Activated CD8-positive, alpha-beta memory T cell treated with anti-CD3 and anti-CD28 coated beads, Interleukin-2, amount 10 ng/mL, durations not matched to agents 7 days and 5 days (primary cell): Measurements from ENCODE around the gene PEX11B. TPM values are rescaled to one million over a fixed set of nuclear protein-coding genes. Genes with fewer than 3 reads are reported as not detected.

Source experiments
- ATAC-seq: fragments of 150-1000 bp; cut with Tn5 transposase; one replicate; pipeline ENCODE4 v1.10.0; 2021; ENCODE audit warnings: moderate library complexity
- CTCF ChIA-PET: fragments of 350-600 bp; sonication (Branson Sonifier 250); formaldehyde crosslinking; loops from one replicate; lab custom pipeline; 2021; ENCODE audit warnings: antibody characterized with exemption; lab: Charles Lee
- DNase-seq: peaks from one replicate; pipeline ENCODE4 v3.0.0-alpha.2; 2020
- H3K27ac Mint-ChIP-seq: one replicate; pipeline ENCODE4 v1.8.0; 2021; ENCODE audit warnings: mild to moderate bottlenecking, mixed read lengths
- H3K27me3 Mint-ChIP-seq: one replicate; pipeline ENCODE4 v1.8.0; 2021; ENCODE audit warnings: mixed read lengths
- H3K36me3 Mint-ChIP-seq: one replicate; pipeline ENCODE4 v1.8.0; 2021; ENCODE audit warnings: mild to moderate bottlenecking, mixed read lengths
- H3K4me1 Mint-ChIP-seq: one replicate; pipeline ENCODE4 v1.8.0; 2021; ENCODE audit warnings: mixed read lengths
- H3K4me3 Mint-ChIP-seq: one replicate; pipeline ENCODE4 v1.8.0; 2021; ENCODE audit warnings: mild to moderate bottlenecking, moderate library complexity, mixed read lengths
- H3K9me3 Mint-ChIP-seq: one replicate; pipeline ENCODE4 v1.8.0; 2022; ENCODE audit warnings: low read depth, mixed read lengths
- total RNA-seq, 2 experiments: library from RNA; stranded (reverse); gene quantifications; one replicate each; pipeline ENCODE4 v1.2.3, GENCODE V29; 2021

Gene PEX11B
- 10 to 100 TPM; 27.3 to 36.2 TPM for total RNA-seq

- Mint-ChIP-seq H3K4me1 (peaks cover 42% of the 10 kb centered on the region), H3K4me3 (peak within 1 kb of the TSS; percentile 91)
These were observed at the start of gene PEX11B for GRCh38 chr1:145918144-145918991. Gene PEX11B (minus strand): TSS chr1:145918717. CDS start chr1:145918688, 29 bp downstream.

GRCh38 chr1:145967288-145967687 is 48.8 kb upstream of the PEX11B start:
- H3K9me3 Mint-ChIP-seq = peaks cover 2% of the 10 kb centered on the region
- H3K4me1 Mint-ChIP-seq = peaks cover 30% of the 10 kb centered on the region
- no peak overlapping the region for H3K4me3 Mint-ChIP-seq
- ATAC-seq (no peak), DNase-seq (no peak)
- H3K36me3 Mint-ChIP-seq = peaks cover 16% of the 10 kb centered on the region
- CTCF ChIA-PET = interaction anchor here (1.6 to 9.4 kb wide), 4 partner anchors 12 to 122 kb away, joined by 4 to 95 read pairs (median 30); partner anchors contain the start of gene NUDT17
- no peak overlapping the region for H3K27ac Mint-ChIP-seq
- no peaks in the 10 kb centered on the region for H3K27me3 Mint-ChIP-seq

More at GRCh38 chr1:145918144-145918991, at the start of gene PEX11B:
- H3K9me3 Mint-ChIP-seq = no peaks in the 10 kb centered on the region
- CTCF ChIA-PET = interaction anchor here (1.0 to 14.6 kb wide), 8 partner anchors 9 to 71 kb away, joined by 3 to 184 read pairs (median 7); partner anchors contain the start of genes ITGA10, LIX1L, NUDT17 and PIAS3
- peaks cover 25% of the 10 kb centered on the region for H3K36me3 Mint-ChIP-seq
- peak; percentile 93 for ATAC-seq
- peak within 1 kb of the TSS; percentile 95 for H3K27ac Mint-ChIP-seq
- no peaks in the 10 kb centered on the region for H3K27me3 Mint-ChIP-seq
- peak; percentile 94 for DNase-seq

- no peaks in the 10 kb centered on the region for H3K27me3 Mint-ChIP-seq
- H3K36me3 Mint-ChIP-seq = peaks cover 13% of the 10 kb centered on the region
- H3K27ac Mint-ChIP-seq = peak overlapping the region; percentile 91
- H3K9me3 Mint-ChIP-seq = peaks cover 2% of the 10 kb centered on the region
- DNase-seq (no peak), ATAC-seq (no peak)
- peak overlapping the region; percentile 86 for H3K4me3 Mint-ChIP-seq
- peaks cover 45% of the 10 kb centered on the region for H3K4me1 Mint-ChIP-seq
- CTCF ChIA-PET = interaction anchor here (0.9 to 9.4 kb wide), 8 partner anchors 14 to 120 kb away, joined by 3 to 95 read pairs (median 8); partner anchors contain the start of genes NUDT17 and RBM8A
These were observed 46.7 kb upstream of the PEX11B start for GRCh38 chr1:145965119-145965744.

- H3K4me1 Mint-ChIP-seq = peaks cover 49% of the 10 kb centered on the region
- H3K4me3 Mint-ChIP-seq = peak within 1 kb of the TSS; percentile 86
- peak within 1 kb of the TSS; percentile 91 for H3K27ac Mint-ChIP-seq
- peak; percentile 93 for ATAC-seq
- peaks cover 13% of the 10 kb centered on the region for H3K36me3 Mint-ChIP-seq
- CTCF ChIA-PET = interaction anchor here (0.6 to 9.4 kb wide), 11 partner anchors 7 to 119 kb away, joined by 3 to 95 read pairs (median 7); partner anchors contain the start of genes NUDT17 and RBM8A
- peak; percentile 97 for DNase-seq
- H3K9me3 Mint-ChIP-seq = peaks cover 2% of the 10 kb centered on the region
- no peaks in the 10 kb centered on the region for H3K27me3 Mint-ChIP-seq
These were observed 46.0 kb upstream of the PEX11B start, which contains the start of the genes ANKRD34A and POLR3GL for GRCh38 chr1:145964328-145965118. Gene ANKRD34A (minus strand): TSS chr1:145964575. CDS start chr1:145961759, 2,816 bp downstream. Gene POLR3GL (plus strand): TSS chr1:145964690. CDS start chr1:145974866, 10,176 bp downstream.

- no peaks in the 10 kb centered on the region for H3K27me3 Mint-ChIP-seq
- CTCF ChIA-PET = interaction anchor here (1.2 to 9.4 kb wide), 8 partner anchors 10 to 118 kb away, joined by 4 to 95 read pairs (median 9); partner anchors contain the start of genes NUDT17 and RBM8A
- DNase-seq (no peak), ATAC-seq (no peak)
- H3K36me3 Mint-ChIP-seq = peaks cover 13% of the 10 kb centered on the region
- peaks cover 58% of the 10 kb centered on the region for H3K4me1 Mint-ChIP-seq
- peaks cover 2% of the 10 kb centered on the region for H3K9me3 Mint-ChIP-seq
- peak overlapping the region; percentile 91 for H3K27ac Mint-ChIP-seq
- peak overlapping the region; percentile 86 for H3K4me3 Mint-ChIP-seq
These were observed 44.9 kb upstream of the PEX11B start for GRCh38 chr1:145963265-145964019.

GRCh38 chr1:145962157-145963102 is 43.9 kb upstream of the PEX11B start:
- ATAC-seq (no peak), DNase-seq (peak; percentile 51)
- Mint-ChIP-seq H3K4me1 (peaks cover 60% of the 10 kb centered on the region), H3K9me3 (peaks cover under 1% of the 10 kb centered on the region), H3K4me3 (peak overlapping the region; percentile 86), H3K36me3 (peaks cover 7% of the 10 kb centered on the region), H3K27me3 (no peaks in the 10 kb centered on the region), H3K27ac (peak overlapping the region; percentile 91)
- CTCF ChIA-PET = interaction anchor here (1.0 to 9.4 kb wide), 6 partner anchors 16 to 117 kb away, joined by 3 to 95 read pairs (median 8); partner anchors contain the start of genes NUDT17 and RBM8A

- peak overlapping the region; percentile 82 for H3K27ac Mint-ChIP-seq
- no peaks in the 10 kb centered on the region for H3K9me3 Mint-ChIP-seq
- ATAC-seq = no peak
- CTCF ChIA-PET = interaction anchor here (1.0 to 9.4 kb wide), 5 partner anchors 17 to 116 kb away, joined by 3 to 95 read pairs (median 13); partner anchors contain the start of genes NUDT17 and RBM8A
- H3K27me3 Mint-ChIP-seq = no peaks in the 10 kb centered on the region
- H3K4me3 Mint-ChIP-seq = peak overlapping the region; percentile 86
- peak; percentile 71 for DNase-seq
- H3K36me3 Mint-ChIP-seq = no peaks in the 10 kb centered on the region
- peaks cover 61% of the 10 kb centered on the region for H3K4me1 Mint-ChIP-seq
These were observed 43.1 kb upstream of the PEX11B start for GRCh38 chr1:145961425-145962156.

- CTCF ChIA-PET = interaction anchor here (9.4 kb wide), 1 partner anchor 18 kb away, joined by 95 read pairs; no protein-coding TSS in a partner anchor
- no peak for DNase-seq
These were observed 42.5 kb upstream of the PEX11B start for GRCh38 chr1:145961109-145961424.

GRCh38 chr1:145960468-145961108 is 42.1 kb upstream of the PEX11B start:
- Mint-ChIP-seq H3K27ac (peak overlapping the region; percentile 78), H3K4me1 (peaks cover 69% of the 10 kb centered on the region), H3K9me3 (no peaks in the 10 kb centered on the region), H3K4me3 (peak overlapping the region; percentile 86), H3K36me3 (no peaks in the 10 kb centered on the region), H3K27me3 (no peaks in the 10 kb centered on the region)
- CTCF ChIA-PET = interaction anchor here (0.7 to 1.3 kb wide), 2 partner anchors 16 to 115 kb away, joined by 3 to 5 read pairs; partner anchors contain the start of gene NUDT17
- ATAC-seq (peak; percentile 9), DNase-seq (peak; percentile 71)

More at GRCh38 chr1:145961109-145961424, 42.5 kb upstream of the PEX11B start:
- H3K27me3 Mint-ChIP-seq = no peaks in the 10 kb centered on the region
- peaks cover 65% of the 10 kb centered on the region for H3K4me1 Mint-ChIP-seq
- no peak for ATAC-seq
- peak overlapping the region; percentile 86 for H3K4me3 Mint-ChIP-seq
- no peaks in the 10 kb centered on the region for H3K9me3 Mint-ChIP-seq
- no peaks in the 10 kb centered on the region for H3K36me3 Mint-ChIP-seq
- H3K27ac Mint-ChIP-seq = peak overlapping the region; percentile 78

- DNase-seq (no peak), ATAC-seq (no peak)
- no peaks in the 10 kb centered on the region for H3K9me3 Mint-ChIP-seq
- H3K27me3 Mint-ChIP-seq = no peaks in the 10 kb centered on the region
- H3K4me1 Mint-ChIP-seq = peaks cover 70% of the 10 kb centered on the region
- CTCF ChIA-PET = interaction anchor here (0.7 to 4.1 kb wide), 5 partner anchors 17 to 114 kb away, joined by 3 to 30 read pairs (median 5); partner anchors contain the start of genes NUDT17 and RBM8A
- no peak overlapping the region for H3K27ac Mint-ChIP-seq
- peak overlapping the region; percentile 5 for H3K4me3 Mint-ChIP-seq
- H3K36me3 Mint-ChIP-seq = peaks cover 2% of the 10 kb centered on the region
These were observed 41.5 kb upstream of the PEX11B start for GRCh38 chr1:145959957-145960467.
